Measurements from ENCODE around the gene C1orf174. TPM values are rescaled to one million over a fixed set of nuclear protein-coding genes. Genes with fewer than 3 reads are reported as not detected.

Gene C1orf174
- total RNA-seq, 1 donor = 35.3 TPM

DNA sequence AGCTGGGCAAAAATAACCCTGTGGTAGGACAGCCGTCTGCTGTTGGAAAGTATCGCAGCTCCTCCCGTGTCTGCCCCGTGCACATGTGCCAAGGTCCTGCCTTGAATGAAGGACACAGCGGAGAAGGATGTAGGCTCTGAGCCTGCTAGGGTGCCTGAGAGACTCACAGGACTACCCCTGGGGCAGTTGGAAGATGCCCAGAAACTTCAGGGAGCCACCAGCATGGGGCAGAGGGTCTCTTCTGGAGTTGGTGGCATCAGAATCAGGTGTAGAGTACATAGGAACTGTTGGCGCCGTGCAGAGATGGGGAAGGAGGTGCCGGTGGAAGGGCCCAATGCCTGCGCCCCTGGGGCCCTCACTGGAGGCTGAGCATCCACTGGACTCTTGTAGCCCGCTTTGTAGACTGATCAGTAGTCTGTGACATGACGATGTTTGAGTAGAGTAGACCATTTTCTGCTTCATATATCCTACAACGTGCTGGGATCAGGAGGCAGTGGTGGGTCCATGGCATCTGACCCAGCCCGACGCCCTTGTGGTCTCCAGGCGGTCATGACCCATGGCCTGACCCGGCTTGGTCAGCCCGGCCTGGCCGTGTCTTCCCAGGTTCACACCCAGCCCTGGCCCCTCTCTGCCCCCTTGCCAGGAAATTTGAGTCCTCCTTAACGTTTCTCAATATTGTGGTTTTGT is 5.3 kb upstream of the C1orf174 start:
- DNase-seq (ENCODE audit: low read depth) = no peak
- TF ChIP-seq, protein P1, sequence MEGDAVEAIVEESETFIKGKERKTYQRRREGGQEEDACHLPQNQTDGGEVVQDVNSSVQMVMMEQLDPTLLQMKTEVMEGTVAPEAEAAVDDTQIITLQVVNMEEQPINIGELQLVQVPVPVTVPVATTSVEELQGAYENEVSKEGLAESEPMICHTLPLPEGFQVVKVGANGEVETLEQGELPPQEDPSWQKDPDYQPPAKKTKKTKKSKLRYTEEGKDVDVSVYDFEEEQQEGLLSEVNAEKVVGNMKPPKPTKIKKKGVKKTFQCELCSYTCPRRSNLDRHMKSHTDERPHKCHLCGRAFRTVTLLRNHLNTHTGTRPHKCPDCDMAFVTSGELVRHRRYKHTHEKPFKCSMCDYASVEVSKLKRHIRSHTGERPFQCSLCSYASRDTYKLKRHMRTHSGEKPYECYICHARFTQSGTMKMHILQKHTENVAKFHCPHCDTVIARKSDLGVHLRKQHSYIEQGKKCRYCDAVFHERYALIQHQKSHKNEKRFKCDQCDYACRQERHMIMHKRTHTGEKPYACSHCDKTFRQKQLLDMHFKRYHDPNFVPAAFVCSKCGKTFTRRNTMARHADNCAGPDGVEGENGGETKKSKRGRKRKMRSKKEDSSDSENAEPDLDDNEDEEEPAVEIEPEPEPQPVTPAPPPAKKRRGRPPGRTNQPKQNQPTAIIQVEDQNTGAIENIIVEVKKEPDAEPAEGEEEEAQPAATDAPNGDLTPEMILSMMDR (IDR thresholded peaks at IDR 0.05; ENCODE audit: insufficient read depth, low read length) = no peak
- H3K4me3 ChIP-seq (ENCODE audit: low read depth, low read length) = no peak overlapping the region

DNA sequence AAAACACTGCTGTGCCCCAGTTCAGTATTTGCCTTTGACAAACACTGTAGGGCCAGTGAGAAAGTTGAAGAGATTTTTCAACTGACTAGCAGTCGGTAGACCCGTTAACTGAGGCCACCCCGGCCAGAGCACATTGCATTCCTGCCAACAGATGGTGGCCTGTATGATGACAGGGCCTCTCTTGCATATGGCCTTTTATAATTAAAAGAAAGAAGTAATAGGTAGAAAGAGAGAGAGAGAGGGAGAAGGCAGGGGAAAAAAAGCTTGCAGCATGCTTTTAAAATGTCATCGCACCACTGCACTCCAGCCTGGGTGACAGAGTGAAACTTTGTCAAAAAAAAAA is 4.7 kb upstream of the C1orf174 start:
- no peak for DNase-seq (ENCODE audit: low read depth)
- H3K4me3 ChIP-seq (ENCODE audit: low read depth, low read length) = no peak overlapping the region
- TF ChIP-seq, protein P1 (IDR thresholded peaks at IDR 0.05; ENCODE audit: insufficient read depth, low read length) = no peak

DNA sequence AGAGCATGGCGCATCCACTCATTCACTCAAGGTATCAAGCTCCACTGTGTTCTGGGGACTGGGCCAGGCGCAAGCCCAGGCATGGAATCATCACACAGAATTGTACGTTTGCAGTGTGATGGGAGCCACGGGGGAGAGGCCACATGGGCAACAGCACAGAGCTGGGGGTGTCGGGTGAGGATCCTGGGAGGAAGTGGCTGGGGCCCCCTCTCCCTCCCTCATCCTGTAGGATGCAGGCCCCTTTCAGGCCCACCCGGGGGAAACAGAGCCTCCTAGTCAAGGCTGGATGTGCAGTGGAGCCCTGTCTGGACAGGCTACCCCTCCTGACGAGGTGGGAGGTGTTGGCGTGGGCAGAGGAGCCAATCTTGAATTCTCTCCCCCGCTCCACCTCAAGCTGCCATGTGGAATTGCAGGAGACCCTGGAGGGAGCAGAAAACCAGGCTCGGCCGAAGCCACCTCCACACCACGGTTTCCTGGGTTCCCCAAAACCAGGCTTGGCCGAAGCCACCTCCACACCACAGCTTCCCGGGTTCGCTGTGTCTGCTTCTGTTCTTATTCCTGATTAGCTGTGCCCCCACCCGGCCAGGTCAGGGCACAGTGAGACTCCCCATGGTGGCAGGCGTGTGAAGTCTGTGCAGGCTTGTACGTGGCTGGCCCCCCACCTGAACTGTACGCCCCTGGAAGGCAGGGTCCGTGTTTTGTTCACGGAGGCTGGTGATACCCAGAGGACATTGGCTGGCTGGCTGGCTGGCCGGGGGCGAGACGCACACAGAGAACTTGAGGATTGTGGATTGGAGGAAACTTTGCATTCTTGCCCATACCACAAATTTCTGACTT is 4.2 kb upstream of the C1orf174 start:
- TF ChIP-seq, protein P1 (IDR thresholded peaks at IDR 0.05; ENCODE audit: insufficient read depth, low read length) = no peak
- H3K4me3 ChIP-seq (ENCODE audit: low read depth, low read length) = no peak overlapping the region
- DNase-seq (ENCODE audit: low read depth) = no peak

GRCh38 chr1:3903141-3904005 is 3.3 kb upstream of the C1orf174 start:
- no peak for DNase-seq (ENCODE audit: low read depth)
- H3K4me3 ChIP-seq (ENCODE audit: low read depth, low read length) = no peak overlapping the region
- TF ChIP-seq, protein P1 (IDR thresholded peaks at IDR 0.05; ENCODE audit: insufficient read depth, low read length) = no peak

DNA sequence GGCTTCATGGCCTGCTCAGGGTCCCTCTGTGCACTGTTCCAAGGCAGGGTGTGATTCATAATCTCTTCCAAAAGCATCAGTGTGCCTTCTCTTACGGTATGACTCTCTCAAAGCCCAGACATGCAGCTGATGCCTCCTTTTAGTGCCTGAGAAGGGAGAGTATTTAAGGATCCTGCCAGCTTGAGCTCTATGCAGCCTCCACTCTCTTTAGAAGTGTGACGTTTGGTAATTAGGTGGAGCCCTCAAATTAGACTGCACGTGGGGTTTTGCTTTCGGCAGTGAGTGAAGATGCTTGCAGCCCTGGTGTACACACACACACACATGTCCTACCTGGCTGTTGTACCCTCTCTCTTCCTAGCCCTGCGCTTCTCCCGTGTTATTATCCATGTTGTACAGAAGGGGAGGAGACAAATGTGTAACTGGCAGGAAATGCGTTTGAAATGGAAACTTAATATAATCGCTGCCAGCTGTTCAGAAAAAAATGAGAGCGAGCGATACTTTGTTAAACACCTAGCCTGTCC is 2.6 kb upstream of the C1orf174 start:
- no peak for DNase-seq (ENCODE audit: low read depth)
- no peak overlapping the region for H3K4me3 ChIP-seq (ENCODE audit: low read depth, low read length)
- TF ChIP-seq, protein P1 (IDR thresholded peaks at IDR 0.05; ENCODE audit: insufficient read depth, low read length) = no peak

DNA sequence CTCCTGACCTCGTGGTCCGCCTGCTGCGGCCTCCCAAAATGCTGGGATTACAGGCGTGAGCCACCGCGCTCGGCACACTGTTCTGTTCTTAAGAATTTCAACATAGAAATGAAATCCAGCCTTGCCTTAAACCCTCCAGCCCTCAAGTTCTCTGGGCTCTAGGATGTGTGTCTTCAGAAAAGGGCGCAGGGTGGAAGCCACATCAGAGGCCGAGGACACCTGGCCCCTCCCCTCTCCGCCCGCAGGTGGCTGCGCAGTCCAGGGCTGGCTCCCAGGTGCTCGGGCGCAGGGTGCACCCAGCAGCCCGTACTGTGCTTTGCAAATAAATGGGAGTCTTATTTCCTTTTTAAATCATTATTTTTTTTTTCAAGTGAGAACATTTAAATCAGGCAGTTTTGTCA is 2.0 kb upstream of the C1orf174 start:
- H3K4me3 ChIP-seq (ENCODE audit: low read depth, low read length) = no peak overlapping the region
- TF ChIP-seq, protein P1 (IDR thresholded peaks at IDR 0.05; ENCODE audit: insufficient read depth, low read length) = no peak
- DNase-seq (ENCODE audit: low read depth) = no peak
